Measurements from ENCODE around the gene SLC11A1. TPM values are rescaled to one million over a fixed set of nuclear protein-coding genes. Genes with fewer than 3 reads are reported as not detected.

Gene SLC11A1
- total and polyA plus RNA-seq, 11 donors = 0.96 to 31.0 (median 4.5) TPM

DNA sequence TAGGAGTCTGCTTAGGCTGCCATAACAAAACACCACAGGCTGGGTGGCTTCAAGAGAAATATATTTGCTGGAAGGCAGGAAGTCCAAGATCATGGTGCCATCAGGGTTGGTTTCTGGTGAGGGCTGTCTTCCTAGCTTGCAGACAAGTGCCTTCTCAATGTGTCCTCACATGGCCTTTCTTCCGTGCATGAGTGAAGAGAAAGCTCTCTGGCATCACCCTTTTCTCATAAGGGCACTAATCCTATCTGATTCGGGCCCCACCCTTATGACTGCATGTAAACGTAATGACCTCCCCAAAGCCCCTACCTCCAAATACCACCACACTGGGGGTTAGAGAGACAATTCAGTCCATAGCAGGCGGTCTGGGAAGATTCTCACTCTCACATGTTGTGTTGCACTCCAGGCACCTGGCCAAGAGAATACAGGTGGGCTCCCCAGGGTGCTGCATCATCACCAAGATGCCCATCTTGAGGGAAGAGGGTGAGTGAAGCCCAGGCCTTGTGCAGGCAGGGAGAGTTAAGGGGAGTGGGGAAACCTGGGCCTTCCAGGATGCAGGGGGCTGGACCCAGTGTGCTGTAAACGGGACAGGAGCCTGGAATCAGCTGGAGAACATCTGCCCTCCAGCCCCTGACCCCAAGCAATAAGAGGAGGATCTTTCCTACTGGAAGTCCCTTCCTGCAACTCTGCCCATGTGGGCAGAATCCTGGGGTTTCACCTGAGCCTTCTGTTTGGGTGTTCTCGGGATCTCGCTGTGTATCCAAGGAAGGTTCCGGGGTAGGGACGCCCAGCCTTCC, 15.3 kb upstream of the SLC11A1 start:
- Histone ChIP-seq H3K4me3 (peak overlapping the region in 10 of 12 donors; percentile 27 to 72 (median 62)), H3K4me1 (peaks cover 0 to 51% (median 11%) of the 10 kb centered on the region in 12 donors), H3K9me3 (peaks cover 0 to 11% (median 0%) of the 10 kb centered on the region in 12 donors), H3K36me3 (no peaks in the 10 kb centered on the region), H3K27me3 (no peaks in the 10 kb centered on the region), H3K27ac (peak overlapping the region in 11 of 12 donors; percentile 80 to 98 (median 92))
- intact Hi-C loops (cut with DNase I) = loop anchor here in 3 of 10 donors (5.0 to 10.0 kb wide), 3 partner anchors 45 to 182 kb away; partner anchors contain the start of gene TMBIM1 (in 1 of the 3)
- TF ChIP-seq, protein P1, sequence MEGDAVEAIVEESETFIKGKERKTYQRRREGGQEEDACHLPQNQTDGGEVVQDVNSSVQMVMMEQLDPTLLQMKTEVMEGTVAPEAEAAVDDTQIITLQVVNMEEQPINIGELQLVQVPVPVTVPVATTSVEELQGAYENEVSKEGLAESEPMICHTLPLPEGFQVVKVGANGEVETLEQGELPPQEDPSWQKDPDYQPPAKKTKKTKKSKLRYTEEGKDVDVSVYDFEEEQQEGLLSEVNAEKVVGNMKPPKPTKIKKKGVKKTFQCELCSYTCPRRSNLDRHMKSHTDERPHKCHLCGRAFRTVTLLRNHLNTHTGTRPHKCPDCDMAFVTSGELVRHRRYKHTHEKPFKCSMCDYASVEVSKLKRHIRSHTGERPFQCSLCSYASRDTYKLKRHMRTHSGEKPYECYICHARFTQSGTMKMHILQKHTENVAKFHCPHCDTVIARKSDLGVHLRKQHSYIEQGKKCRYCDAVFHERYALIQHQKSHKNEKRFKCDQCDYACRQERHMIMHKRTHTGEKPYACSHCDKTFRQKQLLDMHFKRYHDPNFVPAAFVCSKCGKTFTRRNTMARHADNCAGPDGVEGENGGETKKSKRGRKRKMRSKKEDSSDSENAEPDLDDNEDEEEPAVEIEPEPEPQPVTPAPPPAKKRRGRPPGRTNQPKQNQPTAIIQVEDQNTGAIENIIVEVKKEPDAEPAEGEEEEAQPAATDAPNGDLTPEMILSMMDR (IDR thresholded peaks at IDR 0.05) = no peak
- TF ChIP-seq POLR2A (IDR thresholded peaks at IDR 0.05) = no peak
- DNase-seq = peak in 1 of 5 donors; percentile 25
- no peak for ATAC-seq
- WGBS, 4 donors = 91 to 97% (median 92%) methylated on average over 9 of the region's 9 CpGs

- 4 to 8% (median 5%) methylated on average over 36 to 60 of the region's 60 CpGs for WGBS, 4 donors
- DNase-seq = peak; percentile 93 to 97 (median 94)
- Histone ChIP-seq H3K27me3 (no peaks in the 10 kb centered on the region), H3K27ac (peak overlapping the region; percentile 75 to 98 (median 92)), H3K9me3 (peaks cover 0 to 11% (median 0%) of the 10 kb centered on the region in 12 donors), H3K4me3 (peak overlapping the region; percentile 12 to 72 (median 59)), H3K36me3 (no peaks in the 10 kb centered on the region), H3K4me1 (peaks cover 0 to 48% (median 11%) of the 10 kb centered on the region in 12 donors)
- intact Hi-C loops (cut with DNase I) = loop anchor here in 5 of 10 donors (1.0 to 10.0 kb wide), 5 partner anchors 27 to 183 kb away; partner anchors contain the start of gene TMBIM1 (in 1 of the 5)
- TF ChIP-seq, protein P1 (IDR thresholded peaks at IDR 0.05) = peak in 5 of 12 donors; percentile 9 to 32 (median 10)
- peak; percentile 56 to 94 for TF ChIP-seq POLR2A (IDR thresholded peaks at IDR 0.05)
- peak; percentile 88 to 97 (median 96) for ATAC-seq
Observed at GRCh38 chr2:218367415-218368149, 14.5 kb upstream of the SLC11A1 start.

GRCh38 chr2:218368150-218368528, 13.9 kb upstream of the SLC11A1 start:
- peak overlapping the region; percentile 75 to 98 (median 92) for H3K27ac ChIP-seq
- no peaks in the 10 kb centered on the region for H3K27me3 ChIP-seq
- intact Hi-C loops (cut with DNase I) = loop anchor here in 5 of 10 donors (1.0 to 10.0 kb wide), 5 partner anchors 27 to 183 kb away; partner anchors contain the start of gene TMBIM1 (in 1 of the 5)
- ATAC-seq = no peak
- WGBS, 4 donors = 61 to 66% (median 64%) methylated on average over 21 of the region's 21 CpGs
- no peak for TF ChIP-seq POLR2A (IDR thresholded peaks at IDR 0.05)
- TF ChIP-seq, protein P1 (IDR thresholded peaks at IDR 0.05) = no peak
- peaks cover 0 to 11% (median 0%) of the 10 kb centered on the region in 12 donors for H3K9me3 ChIP-seq
- no peaks in the 10 kb centered on the region for H3K36me3 ChIP-seq
- peak overlapping the region; percentile 12 to 72 (median 59) for H3K4me3 ChIP-seq
- DNase-seq = peak in 1 of 5 donors; percentile 29
- H3K4me1 ChIP-seq = peaks cover 0 to 44% (median 11%) of the 10 kb centered on the region in 12 donors

All from heart left ventricle (tissue), 16 donors.